Tibial nerve (tissue), 4 donors: ENCODE measurements around the gene CERS6. TPM values are rescaled to one million over a fixed set of nuclear protein-coding genes. Genes with fewer than 3 reads are reported as not detected.
"Not testable (repeated sequence)": the region's sequence is repeated elsewhere in the genome, so short reads cannot be mapped to it uniquely, and the experiment has no call there.

Experiments used
- DNase-seq, 2 donors: peaks; one replicate each; pipeline ENCODE4 v3.0.0-alpha.2; 2019; ENCODE audit warnings: low spot score in 2 of 2
- H3K27ac ChIP-seq, 4 donors: fragments of 200-600 bp; sonication (generic) in 3 of 4; one replicate each; pipeline ENCODE4 v1.5.1; 2017 to 2019; ENCODE audit warnings: mild to moderate bottlenecking in 1 of 4
- H3K27me3 ChIP-seq, 2 donors: fragments of 200-600 bp; sonication (generic) in 1 of 2; one replicate each; pipeline versions ENCODE4 v1.5.1 to v1.6.0; 2017 to 2019
- H3K36me3 ChIP-seq, 3 donors: fragments of 200-600 bp; sonication (generic); one replicate each; pipeline ENCODE4 v1.5.1; 2018 to 2019
- H3K4me1 ChIP-seq, 4 donors: fragments of 200-600 bp; sonication (generic) in 3 of 4; one replicate each; pipeline ENCODE4 v1.5.1; 2017 to 2019
- H3K4me3 ChIP-seq, 4 donors: fragments of 200-600 bp; sonication (generic) in 3 of 4; one replicate each; pipeline ENCODE4 v1.5.1; 2017 to 2019; ENCODE audit warnings: mild to moderate bottlenecking in 1 of 4, moderate library complexity in 1 of 4
- H3K9me3 ChIP-seq, 4 donors: fragments of 200-600 bp; sonication (generic) in 3 of 4; one replicate each; pipeline ENCODE4 v1.5.1; 2017 to 2019
- EP300 ChIP-seq, 2 donors: sonication (generic); formaldehyde crosslinking; IDR thresholded peaks; one replicate each; pipeline ENCODE4 v1.6.1; 2017; ENCODE audit warnings: antibody characterized with exemption in 2 of 2, mild to moderate bottlenecking in 1 of 2
- POLR2A ChIP-seq, 2 donors: fragments of 450-650 bp; IDR thresholded peaks; one replicate each; pipeline ENCODE4 v1.6.1; 2017; ENCODE audit warnings: antibody characterized with exemption in 2 of 2, mild to moderate bottlenecking in 2 of 2, moderate library complexity in 2 of 2
- WGBS, 2 donors: methylation state at CpG; one replicate each; pipeline ENCODE4 v1.1.5; 2018; 5-methylcytosine and 5-hydroxymethylcytosine counted together
- total RNA-seq, 4 donors: library from RNA; depleted of rRNA; stranded (reverse); fragments of >200 nt; gene quantifications; one replicate each; pipeline ENCODE4 v1.1.0, GENCODE V29; 2016
- TF ChIP-seq, protein P1 (sequence below), 5 experiments: fragments of 200-600 bp in 3 of 5; fragments of 450-650 bp in 2 of 5; sonication (generic) in 3 of 5; IDR thresholded peaks; one replicate each; pipeline ENCODE4 v1.5.1; 2016 to 2019; ENCODE audit warnings: antibody characterized with exemption in 5 of 5, mild to moderate bottlenecking in 3 of 5, moderate library complexity in 2 of 5

CERS6 gene
- total RNA-seq, 4 donors from 2014 or later: 37.7 to 38.7 (median 37.8) TPM

DNA sequence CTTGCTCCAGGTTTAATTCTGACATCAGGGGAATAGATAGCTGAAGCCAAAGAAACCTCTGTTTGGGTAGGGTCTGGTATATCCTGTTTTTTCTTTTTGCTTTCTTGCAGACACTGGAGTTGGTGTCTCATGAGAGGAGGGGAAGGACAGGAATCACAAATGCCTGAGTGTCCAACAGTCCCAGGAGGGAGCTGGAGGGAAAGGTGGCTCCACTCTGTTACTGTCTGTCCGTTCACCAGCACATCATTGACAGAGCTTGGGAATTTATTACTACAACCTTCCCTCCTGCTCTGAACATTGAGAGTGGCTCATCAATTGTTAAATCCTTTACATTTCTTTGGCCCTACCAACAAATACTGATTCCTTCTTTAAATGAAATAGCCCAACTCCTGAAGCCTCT lies 194.1 kb downstream of the CERS6 start:
- DNase-seq: no peak
- Histone ChIP-seq H3K4me3 (no peak overlapping the region), H3K27ac (no peak overlapping the region), H3K27me3 (no peaks in the 10 kb centered on the region), H3K4me1 (peaks cover 0 to 11% (median 0%) of the 10 kb centered on the region in 4 donors), H3K9me3 (no peaks in the 10 kb centered on the region), H3K36me3 (no peaks in the 10 kb centered on the region)
- TF ChIP-seq, protein P1, sequence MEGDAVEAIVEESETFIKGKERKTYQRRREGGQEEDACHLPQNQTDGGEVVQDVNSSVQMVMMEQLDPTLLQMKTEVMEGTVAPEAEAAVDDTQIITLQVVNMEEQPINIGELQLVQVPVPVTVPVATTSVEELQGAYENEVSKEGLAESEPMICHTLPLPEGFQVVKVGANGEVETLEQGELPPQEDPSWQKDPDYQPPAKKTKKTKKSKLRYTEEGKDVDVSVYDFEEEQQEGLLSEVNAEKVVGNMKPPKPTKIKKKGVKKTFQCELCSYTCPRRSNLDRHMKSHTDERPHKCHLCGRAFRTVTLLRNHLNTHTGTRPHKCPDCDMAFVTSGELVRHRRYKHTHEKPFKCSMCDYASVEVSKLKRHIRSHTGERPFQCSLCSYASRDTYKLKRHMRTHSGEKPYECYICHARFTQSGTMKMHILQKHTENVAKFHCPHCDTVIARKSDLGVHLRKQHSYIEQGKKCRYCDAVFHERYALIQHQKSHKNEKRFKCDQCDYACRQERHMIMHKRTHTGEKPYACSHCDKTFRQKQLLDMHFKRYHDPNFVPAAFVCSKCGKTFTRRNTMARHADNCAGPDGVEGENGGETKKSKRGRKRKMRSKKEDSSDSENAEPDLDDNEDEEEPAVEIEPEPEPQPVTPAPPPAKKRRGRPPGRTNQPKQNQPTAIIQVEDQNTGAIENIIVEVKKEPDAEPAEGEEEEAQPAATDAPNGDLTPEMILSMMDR (IDR thresholded peaks at IDR 0.05): no peak
- TF ChIP-seq EP300 (IDR thresholded peaks at IDR 0.05): no peak
- TF ChIP-seq POLR2A (IDR thresholded peaks at IDR 0.05): no peak
- WGBS, 2 donors: 0 to 72% methylated on average over 1 of the region's 1 CpG

- no peak for DNase-seq
- H3K27me3 ChIP-seq: no peaks in the 10 kb centered on the region
- TF ChIP-seq, protein P1 (IDR thresholded peaks at IDR 0.05): no peak
- TF ChIP-seq POLR2A (IDR thresholded peaks at IDR 0.05) (no peak), EP300 (IDR thresholded peaks at IDR 0.05) (no peak)
- peaks cover 0 to 11% (median 0%) of the 10 kb centered on the region in 4 donors for H3K4me1 ChIP-seq
- no peak overlapping the region for H3K4me3 ChIP-seq
- H3K36me3 ChIP-seq: no peaks in the 10 kb centered on the region
- H3K9me3 ChIP-seq: no peaks in the 10 kb centered on the region
- H3K27ac ChIP-seq: no peak overlapping the region
These were observed 194.7 kb downstream of the CERS6 start for GRCh38 chr2:168650781-168651180.

GRCh38 chr2:168652997-168653921 lies 197.2 kb downstream of the CERS6 start:
- H3K9me3 ChIP-seq: no peaks in the 10 kb centered on the region
- TF ChIP-seq, protein P1 (IDR thresholded peaks at IDR 0.05): no peak
- TF ChIP-seq EP300 (IDR thresholded peaks at IDR 0.05) (no peak), POLR2A (IDR thresholded peaks at IDR 0.05) (no peak)
- WGBS, 2 donors: 61 to 78% methylated on average over 3 of the region's 3 CpGs
- no peak overlapping the region for H3K4me3 ChIP-seq
- no peaks in the 10 kb centered on the region for H3K36me3 ChIP-seq
- H3K27ac ChIP-seq: no peak overlapping the region
- H3K27me3 ChIP-seq: no peaks in the 10 kb centered on the region
- no peak for DNase-seq
- H3K4me1 ChIP-seq: peaks cover 0 to 11% (median 0%) of the 10 kb centered on the region in 4 donors

- Histone ChIP-seq H3K9me3 (no peaks in the 10 kb centered on the region), H3K4me1 (no peaks in the 10 kb centered on the region), H3K27ac (no peak overlapping the region), H3K4me3 (no peak overlapping the region), H3K36me3 (no peaks in the 10 kb centered on the region), H3K27me3 (no peaks in the 10 kb centered on the region)
- TF ChIP-seq POLR2A (IDR thresholded peaks at IDR 0.05) (no peak), EP300 (IDR thresholded peaks at IDR 0.05) (no peak)
- TF ChIP-seq, protein P1 (IDR thresholded peaks at IDR 0.05): no peak
- 92 to 98% methylated on average over 1 of the region's 1 CpG for WGBS, 2 donors
- no peak for DNase-seq
These were observed 198.6 kb downstream of the CERS6 start for GRCh38 chr2:168654705-168655104.

DNA sequence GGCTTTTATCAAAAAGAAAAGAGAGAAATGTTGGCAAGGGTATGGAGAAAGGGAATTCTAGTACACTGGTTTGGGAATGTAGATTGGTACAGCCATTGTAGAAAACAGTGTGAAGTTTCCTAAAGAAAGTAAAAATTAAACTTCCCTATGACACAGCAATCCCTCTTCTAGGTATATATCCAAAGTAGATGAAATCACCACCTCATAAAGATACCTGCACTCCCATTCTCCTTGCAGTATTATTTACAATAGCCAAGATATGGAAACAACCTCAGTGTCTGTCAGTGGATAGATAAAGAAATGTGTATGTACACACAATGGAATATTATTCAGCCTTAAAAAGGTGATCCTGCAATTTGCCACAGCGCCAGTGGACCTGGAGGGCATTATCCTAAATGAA lies 199.1 kb downstream of the CERS6 start:
- TF ChIP-seq EP300 (IDR thresholded peaks at IDR 0.05) (no peak), POLR2A (IDR thresholded peaks at IDR 0.05) (no peak)
- TF ChIP-seq, protein P1 (IDR thresholded peaks at IDR 0.05): no peak
- H3K9me3 ChIP-seq: no peaks in the 10 kb centered on the region
- H3K36me3 ChIP-seq: no peaks in the 10 kb centered on the region
- no peaks in the 10 kb centered on the region for H3K4me1 ChIP-seq
- H3K4me3 ChIP-seq: no peak overlapping the region
- H3K27me3 ChIP-seq: no peaks in the 10 kb centered on the region
- H3K27ac ChIP-seq: no peak overlapping the region
- WGBS, 2 donors: 97% methylated on average over 1 of the region's 1 CpG
- DNase-seq: no peak

GRCh38 chr2:168657378-168657777 lies 201.3 kb downstream of the CERS6 start:
- not testable (repeated sequence) for DNase-seq, H3K27me3 ChIP-seq, H3K36me3 ChIP-seq, H3K4me1 ChIP-seq, H3K27ac ChIP-seq, H3K9me3 ChIP-seq, H3K4me3 ChIP-seq
- WGBS, 2 donors: 95 to 98% methylated on average over 11 to 15 of the region's 24 CpGs
